ENCODE measurements around the gene HSPA4. TPM values are rescaled to one million over a fixed set of nuclear protein-coding genes. Genes with fewer than 3 reads are reported as not detected.
A peak's percentile ranks its signal among the peaks of the same experiment; 100 is the strongest.

Gene HSPA4
- total RNA-seq, 1 experiment from 2014 or later = 237 TPM

DNA sequence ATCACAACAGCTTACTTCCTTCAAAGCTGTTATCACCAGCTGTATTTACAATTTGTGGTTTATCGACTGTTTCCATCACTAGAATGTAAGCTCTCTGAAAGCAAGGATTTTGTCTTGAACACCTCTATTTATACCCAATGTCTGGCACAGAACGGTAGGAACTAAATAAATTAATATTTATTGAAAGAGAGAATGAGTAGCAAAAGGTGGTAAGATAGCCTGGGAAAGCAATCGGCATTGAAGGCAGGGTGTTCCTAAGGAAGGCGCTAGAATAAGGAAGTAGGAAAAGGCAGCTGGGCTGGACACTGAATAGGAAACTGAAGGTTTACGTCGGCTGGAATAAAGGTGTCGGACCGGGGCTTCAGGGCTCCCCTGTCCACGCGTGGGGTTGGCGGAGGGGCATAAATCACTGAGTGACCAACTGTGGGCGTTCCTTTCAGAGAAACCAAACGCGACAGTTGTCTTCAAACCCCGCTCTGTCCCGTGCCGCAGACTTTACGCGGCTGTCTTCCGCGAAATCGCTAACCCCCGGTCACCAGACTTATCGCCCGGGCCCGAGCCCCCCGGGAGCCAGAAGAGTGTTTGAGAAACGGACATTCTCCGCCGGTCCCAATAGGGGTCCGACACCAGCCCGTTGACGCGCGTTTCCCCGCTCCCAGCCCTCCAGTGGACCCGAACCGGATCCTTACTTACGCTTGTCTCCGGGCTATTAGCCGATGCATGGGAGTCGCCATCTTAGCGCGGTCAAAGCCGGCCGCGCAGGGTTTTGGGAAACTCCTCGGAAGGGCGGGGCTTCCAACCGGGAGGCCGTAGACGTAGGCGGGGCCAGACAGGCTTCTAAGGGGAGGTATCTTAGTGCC, 25.8 kb upstream of the HSPA4 start, which contains the start of gene ZCCHC10:
TSS of gene ZCCHC10 (minus strand) at position 746 of the 860 bp plus-strand sequence. CDS start at position 734, 12 bp downstream.
- intact Hi-C loops (cut with micrococcal nuclease; ENCODE audit: unreplicated experiment) = loop anchor here (1.0 kb wide), 2 partner anchors 25 to 63 kb away; partner anchors contain the start of gene AFF4
- TF ChIP-seq, protein P1, sequence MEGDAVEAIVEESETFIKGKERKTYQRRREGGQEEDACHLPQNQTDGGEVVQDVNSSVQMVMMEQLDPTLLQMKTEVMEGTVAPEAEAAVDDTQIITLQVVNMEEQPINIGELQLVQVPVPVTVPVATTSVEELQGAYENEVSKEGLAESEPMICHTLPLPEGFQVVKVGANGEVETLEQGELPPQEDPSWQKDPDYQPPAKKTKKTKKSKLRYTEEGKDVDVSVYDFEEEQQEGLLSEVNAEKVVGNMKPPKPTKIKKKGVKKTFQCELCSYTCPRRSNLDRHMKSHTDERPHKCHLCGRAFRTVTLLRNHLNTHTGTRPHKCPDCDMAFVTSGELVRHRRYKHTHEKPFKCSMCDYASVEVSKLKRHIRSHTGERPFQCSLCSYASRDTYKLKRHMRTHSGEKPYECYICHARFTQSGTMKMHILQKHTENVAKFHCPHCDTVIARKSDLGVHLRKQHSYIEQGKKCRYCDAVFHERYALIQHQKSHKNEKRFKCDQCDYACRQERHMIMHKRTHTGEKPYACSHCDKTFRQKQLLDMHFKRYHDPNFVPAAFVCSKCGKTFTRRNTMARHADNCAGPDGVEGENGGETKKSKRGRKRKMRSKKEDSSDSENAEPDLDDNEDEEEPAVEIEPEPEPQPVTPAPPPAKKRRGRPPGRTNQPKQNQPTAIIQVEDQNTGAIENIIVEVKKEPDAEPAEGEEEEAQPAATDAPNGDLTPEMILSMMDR (IDR thresholded peaks at IDR 0.05; ENCODE audit: insufficient read depth in 1 of 2, low read depth in 1 of 2, low read length in 1 of 2, severe bottlenecking in 1 of 2, unreplicated experiment in 1 of 2) = no peak

DNA sequence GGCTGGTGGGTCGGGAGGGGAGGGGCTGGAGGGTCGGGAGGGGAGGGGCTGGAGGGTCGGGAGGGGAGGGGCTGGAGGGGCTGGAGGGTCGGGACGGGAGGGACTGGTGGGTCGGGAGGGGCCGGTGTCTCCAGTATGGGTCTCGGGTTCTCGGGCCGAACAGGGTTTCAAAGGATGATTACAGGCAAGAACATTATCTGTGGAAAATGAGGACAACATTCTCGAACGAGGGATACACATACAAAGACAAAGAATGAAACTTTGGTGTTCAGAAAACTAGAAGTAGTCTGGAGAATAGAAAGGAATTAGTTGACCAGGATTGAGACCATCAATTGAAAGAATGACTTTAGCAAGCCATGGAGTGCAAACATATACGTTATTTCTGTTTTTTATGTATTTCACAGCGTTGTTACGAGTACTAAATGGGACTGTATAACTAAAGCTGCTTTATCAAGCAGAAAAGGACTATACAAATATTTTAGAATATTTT, 25.1 kb upstream of the HSPA4 start:
- Histone ChIP-seq H3K4me3 (ENCODE audit: low read depth, low read length) (peak overlapping the region; percentile 47), H3K9me3 (no peaks in the 10 kb centered on the region), H3K27me3 (replicated peaks; ENCODE audit: control insufficient read depth, insufficient read depth, low read length) (no peaks in the 10 kb centered on the region), H3K36me3 (ENCODE audit: control insufficient read depth, insufficient read depth, low read length) (no peaks in the 10 kb centered on the region), H3K4me1 (peaks cover 16% of the 10 kb centered on the region)
- Mint-ChIP-seq H3K27ac (ENCODE audit: unreplicated experiment) (peak overlapping the region; percentile 91), H3K9me3 (ENCODE audit: unreplicated experiment) (no peaks in the 10 kb centered on the region), H3K27me3 (ENCODE audit: insufficient read depth, unreplicated experiment) (no peaks in the 10 kb centered on the region), H3K36me3 (ENCODE audit: insufficient read depth, unreplicated experiment) (peaks cover 20% of the 10 kb centered on the region), H3K4me1 (ENCODE audit: low read depth, unreplicated experiment) (peaks cover 8% of the 10 kb centered on the region), H3K4me3 (ENCODE audit: unreplicated experiment) (peak overlapping the region; percentile 89)
- intact Hi-C loops (cut with micrococcal nuclease; ENCODE audit: unreplicated experiment) = loop anchor here (1.0 kb wide), 2 partner anchors 25 to 63 kb away; partner anchors contain the start of gene AFF4
- TF ChIP-seq, protein P1 (IDR thresholded peaks at IDR 0.05; ENCODE audit: insufficient read depth in 1 of 2, low read depth in 1 of 2, low read length in 1 of 2, severe bottlenecking in 1 of 2, unreplicated experiment in 1 of 2) = no peak
- no peak for DNase-seq
- CTCF ChIA-PET = interaction anchor here (1.1 kb wide), 1 partner anchor 23 kb away, joined by 3 read pairs; no protein-coding TSS in a partner anchor
- BruUV-seq (replicated peaks) = TSS peak; percentile 70
- POLR2A ChIA-PET = interaction anchor here (0.9 kb wide), 1 partner anchor 25 kb away, joined by 3 read pairs; the partner anchor contains the start of gene HSPA4

More for the DNA sequence above, 25.8 kb upstream of the HSPA4 start, which contains the start of gene ZCCHC10:
- POLR2A ChIA-PET = interaction anchor here (0.8 to 1.5 kb wide), 4 partner anchors 10 to 63 kb away, joined by 3 to 9 read pairs (median 4); partner anchors contain the start of genes AFF4 and HSPA4
- Mint-ChIP-seq H3K27ac (ENCODE audit: unreplicated experiment) (peak within 1 kb of the TSS; percentile 91), H3K4me3 (ENCODE audit: unreplicated experiment) (peak within 1 kb of the TSS; percentile 89), H3K4me1 (ENCODE audit: low read depth, unreplicated experiment) (peaks cover 8% of the 10 kb centered on the region), H3K36me3 (ENCODE audit: insufficient read depth, unreplicated experiment) (peaks cover 20% of the 10 kb centered on the region), H3K27me3 (ENCODE audit: insufficient read depth, unreplicated experiment) (no peaks in the 10 kb centered on the region), H3K9me3 (ENCODE audit: unreplicated experiment) (no peaks in the 10 kb centered on the region)
- Histone ChIP-seq H3K27me3 (replicated peaks; ENCODE audit: control insufficient read depth, insufficient read depth, low read length) (no peaks in the 10 kb centered on the region), H3K36me3 (ENCODE audit: control insufficient read depth, insufficient read depth, low read length) (no peaks in the 10 kb centered on the region), H3K4me1 (peaks cover 16% of the 10 kb centered on the region), H3K9me3 (no peaks in the 10 kb centered on the region), H3K4me3 (ENCODE audit: low read depth, low read length) (peak within 1 kb of the TSS; percentile 64)
- DNase-seq = peak; percentile 94 to 96
- BruUV-seq (replicated peaks) = TSS peak; percentile 70
- CTCF ChIA-PET = no interaction called here

DNA sequence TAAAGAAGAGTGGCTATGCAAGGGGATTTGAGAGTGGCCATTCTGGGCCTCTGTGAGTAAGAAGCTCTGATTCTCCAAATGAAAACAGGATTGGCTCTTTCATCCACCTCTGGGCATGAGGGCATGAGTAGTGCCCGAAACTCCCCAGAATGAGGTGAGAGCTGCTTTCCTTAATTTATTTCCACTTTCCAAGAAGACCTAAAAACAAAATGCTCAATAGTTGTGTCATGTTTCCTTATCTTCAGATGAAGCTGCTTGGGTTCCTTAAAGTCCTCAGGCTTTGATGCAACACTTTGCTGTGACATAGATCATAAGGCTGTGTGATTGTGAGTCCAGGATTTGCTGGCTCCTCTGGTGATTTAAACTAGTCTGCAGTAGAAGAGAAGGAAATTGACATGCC, 22.4 kb upstream of the HSPA4 start:
- no peaks in the 10 kb centered on the region for H3K27me3 ChIP-seq (replicated peaks; ENCODE audit: control insufficient read depth, insufficient read depth, low read length)
- no peaks in the 10 kb centered on the region for H3K36me3 ChIP-seq (ENCODE audit: control insufficient read depth, insufficient read depth, low read length)
- BruUV-seq (replicated peaks) = no TSS peak
- POLR2A ChIA-PET = interaction anchor here (1.0 kb wide), 1 partner anchor 22 kb away, joined by 3 read pairs; the partner anchor contains the start of gene HSPA4
- no peak overlapping the region for H3K4me3 Mint-ChIP-seq (ENCODE audit: unreplicated experiment)
- no peak overlapping the region for H3K4me3 ChIP-seq (ENCODE audit: low read depth, low read length)
- H3K4me1 Mint-ChIP-seq (ENCODE audit: low read depth, unreplicated experiment) = peaks cover 20% of the 10 kb centered on the region
- no peaks in the 10 kb centered on the region for H3K27me3 Mint-ChIP-seq (ENCODE audit: insufficient read depth, unreplicated experiment)
- H3K9me3 Mint-ChIP-seq (ENCODE audit: unreplicated experiment) = no peaks in the 10 kb centered on the region
- DNase-seq = no peak
- no peak overlapping the region for H3K27ac Mint-ChIP-seq (ENCODE audit: unreplicated experiment)
- TF ChIP-seq, protein P1 (IDR thresholded peaks at IDR 0.05; ENCODE audit: insufficient read depth in 1 of 2, low read depth in 1 of 2, low read length in 1 of 2, severe bottlenecking in 1 of 2, unreplicated experiment in 1 of 2) = no peak
- intact Hi-C loops (cut with micrococcal nuclease; ENCODE audit: unreplicated experiment) = no loop called here
- peaks cover 28% of the 10 kb centered on the region for H3K4me1 ChIP-seq
- no peaks in the 10 kb centered on the region for H3K9me3 ChIP-seq
- H3K36me3 Mint-ChIP-seq (ENCODE audit: insufficient read depth, unreplicated experiment) = peaks cover 2% of the 10 kb centered on the region
- CTCF ChIA-PET = no interaction called here

Data from Caco-2 (cell line).